GM12892 (cell line): ENCODE results near the gene NTMT2.

Experiments
- POLR2A ChIP-seq: IDR thresholded peaks from 2 replicates; pipeline ENCODE4 v1.6.1; 2011; ENCODE audit warnings: low read depth, low read length, control low read depth
- POLR2AphosphoS5 ChIP-seq: IDR thresholded peaks from 2 replicates; pipeline ENCODE4 v1.6.1; 2011; ENCODE audit warnings: low read depth, low read length, control low read depth

DNA sequence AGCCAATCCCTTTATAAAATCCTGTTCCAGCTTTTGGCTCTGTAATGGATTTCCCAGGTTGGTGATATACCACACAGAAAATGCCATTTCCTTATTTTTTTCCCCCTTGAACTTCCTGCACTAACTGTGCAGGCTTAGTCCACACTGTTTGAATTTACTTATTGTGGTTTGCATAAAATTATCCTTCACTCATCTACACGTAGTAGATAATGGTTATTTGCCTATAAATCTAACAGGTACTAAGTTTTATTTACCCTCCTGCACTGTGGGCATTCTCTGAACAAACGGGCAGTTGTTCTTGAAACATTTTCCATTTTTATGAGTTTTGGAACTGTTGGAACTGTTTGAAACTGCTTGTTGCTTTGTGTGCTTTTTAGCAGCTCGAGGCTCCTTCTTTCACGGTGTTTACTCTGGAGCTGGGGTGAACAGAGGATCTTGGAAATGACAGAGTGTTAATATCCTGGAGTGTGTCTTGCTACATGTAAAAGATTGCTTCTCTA, 48.3 kb upstream of the NTMT2 start:
- TF ChIP-seq POLR2A (no peak), POLR2AphosphoS5 (no peak)
